ENCODE results near the gene NAGLU.
"Not testable (repeated sequence)": the region's sequence is repeated elsewhere in the genome, so short reads cannot be mapped to it uniquely, and the experiment has no call there.

NAGLU gene

GRCh38 chr17:42529061-42529460, 7.0 kb upstream of the NAGLU start:
- H3K9ac ChIP-seq (ENCODE audit: low read depth, low read length), result no peak overlapping the region
- H3K9me3 ChIP-seq (ENCODE audit: control insufficient read depth, insufficient read depth, low read length), result no peaks in the 10 kb centered on the region
- H3K4me1 ChIP-seq (ENCODE audit: insufficient read depth, low read length), result peaks cover 8% of the 10 kb centered on the region; the same call in 1 of the 2 replicates
- no peaks in the 10 kb centered on the region for H3K36me3 ChIP-seq (ENCODE audit: insufficient read depth, low read length)

GRCh38 chr17:42530952-42531454, 5.0 kb upstream of the NAGLU start:
- Histone ChIP-seq H3K9ac (ENCODE audit: low read depth, low read length) (no peak overlapping the region), H3K9me3 (ENCODE audit: control insufficient read depth, insufficient read depth, low read length) (no peaks in the 10 kb centered on the region), H3K36me3 (ENCODE audit: insufficient read depth, low read length) (no peaks in the 10 kb centered on the region), H3K4me1 (ENCODE audit: insufficient read depth, low read length) (peaks cover 18% of the 10 kb centered on the region)

- peaks cover 18% of the 10 kb centered on the region for H3K4me1 ChIP-seq (ENCODE audit: insufficient read depth, low read length)
Observed at GRCh38 chr17:42531455-42532354, 4.3 kb upstream of the NAGLU start.

GRCh38 chr17:42535155-42536047, 640 bp upstream of the NAGLU start:
- H3K9me3 ChIP-seq (ENCODE audit: control insufficient read depth, insufficient read depth, low read length), result no peaks in the 10 kb centered on the region
- peak overlapping the region; percentile 53 for H3K9ac ChIP-seq (ENCODE audit: low read depth, low read length)
- H3K4me1 ChIP-seq (ENCODE audit: insufficient read depth, low read length), result peaks cover 11% of the 10 kb centered on the region
- no peaks in the 10 kb centered on the region for H3K36me3 ChIP-seq (ENCODE audit: insufficient read depth, low read length)

More at GRCh38 chr17:42531455-42532354, 4.3 kb upstream of the NAGLU start:
- Histone ChIP-seq H3K9me3 (ENCODE audit: control insufficient read depth, insufficient read depth, low read length) (no peaks in the 10 kb centered on the region), H3K36me3 (ENCODE audit: insufficient read depth, low read length) (no peaks in the 10 kb centered on the region), H3K9ac (ENCODE audit: low read depth, low read length) (peak overlapping the region; percentile 60; the same call in 1 of the 2 replicates)

- Histone ChIP-seq H3K4me1 (ENCODE audit: insufficient read depth, low read length) (peaks cover 15% of the 10 kb centered on the region), H3K9me3 (ENCODE audit: control insufficient read depth, insufficient read depth, low read length) (no peaks in the 10 kb centered on the region), H3K9ac (ENCODE audit: low read depth, low read length) (peak overlapping the region; percentile 53; the same call in 1 of the 2 replicates), H3K36me3 (ENCODE audit: insufficient read depth, low read length) (no peaks in the 10 kb centered on the region)
Observed at GRCh38 chr17:42536372-42537155, 523 bp downstream of the NAGLU start.

- Histone ChIP-seq H3K9ac (ENCODE audit: low read depth, low read length) (peak overlapping the region; percentile 53; the same call in 1 of the 2 replicates), H3K9me3 (ENCODE audit: control insufficient read depth, insufficient read depth, low read length) (no peaks in the 10 kb centered on the region), H3K36me3 (ENCODE audit: insufficient read depth, low read length) (no peaks in the 10 kb centered on the region), H3K4me1 (ENCODE audit: insufficient read depth, low read length) (peaks cover 15% of the 10 kb centered on the region)
Observed at GRCh38 chr17:42537156-42537805, 1.2 kb downstream of the NAGLU start.

- Histone ChIP-seq H3K36me3 (ENCODE audit: insufficient read depth, low read length) (no peaks in the 10 kb centered on the region), H3K9ac (ENCODE audit: low read depth, low read length) (no peak overlapping the region), H3K4me1 (ENCODE audit: insufficient read depth, low read length) (peaks cover 15% of the 10 kb centered on the region), H3K9me3 (ENCODE audit: control insufficient read depth, insufficient read depth, low read length) (no peaks in the 10 kb centered on the region)
Observed at GRCh38 chr17:42537826-42538451, 1.9 kb downstream of the NAGLU start.

- no peaks in the 10 kb centered on the region for H3K9me3 ChIP-seq (ENCODE audit: control insufficient read depth, insufficient read depth, low read length)
- H3K9ac ChIP-seq (ENCODE audit: low read depth, low read length), result no peak overlapping the region
- H3K4me1 ChIP-seq (ENCODE audit: insufficient read depth, low read length), result peaks cover 15% of the 10 kb centered on the region
- H3K36me3 ChIP-seq (ENCODE audit: insufficient read depth, low read length), result no peaks in the 10 kb centered on the region
Observed at GRCh38 chr17:42538482-42538881, 2.4 kb downstream of the NAGLU start.

GRCh38 chr17:42540558-42540957, 4.5 kb downstream of the NAGLU start:
- not testable (repeated sequence) for H3K4me1 ChIP-seq (ENCODE audit: insufficient read depth, low read length); H3K36me3 ChIP-seq (ENCODE audit: insufficient read depth, low read length); H3K9me3 ChIP-seq (ENCODE audit: control insufficient read depth, insufficient read depth, low read length); H3K9ac ChIP-seq (ENCODE audit: low read depth, low read length)

GRCh38 chr17:42541041-42541833, 5.2 kb downstream of the NAGLU start:
- Histone ChIP-seq H3K4me1 (ENCODE audit: insufficient read depth, low read length) (peaks cover 4% of the 10 kb centered on the region; the same call in 1 of the 2 replicates), H3K36me3 (ENCODE audit: insufficient read depth, low read length) (no peaks in the 10 kb centered on the region), H3K9me3 (ENCODE audit: control insufficient read depth, insufficient read depth, low read length) (no peaks in the 10 kb centered on the region), H3K9ac (ENCODE audit: low read depth, low read length) (no peak overlapping the region)

GRCh38 chr17:42543190-42544079, 7.4 kb downstream of the NAGLU start:
- Histone ChIP-seq H3K9me3 (ENCODE audit: control insufficient read depth, insufficient read depth, low read length) (no peaks in the 10 kb centered on the region), H3K36me3 (ENCODE audit: insufficient read depth, low read length) (no peaks in the 10 kb centered on the region), H3K4me1 (ENCODE audit: insufficient read depth, low read length) (peaks cover 4% of the 10 kb centered on the region; the same call in 1 of the 2 replicates), H3K9ac (ENCODE audit: low read depth, low read length) (no peak overlapping the region)

GRCh38 chr17:42544874-42545283, 8.8 kb downstream of the NAGLU start:
- Histone ChIP-seq H3K36me3 (ENCODE audit: insufficient read depth, low read length) (no peaks in the 10 kb centered on the region), H3K9ac (ENCODE audit: low read depth, low read length) (no peak overlapping the region), H3K9me3 (ENCODE audit: control insufficient read depth, insufficient read depth, low read length) (no peaks in the 10 kb centered on the region), H3K4me1 (ENCODE audit: insufficient read depth, low read length) (peaks cover 9% of the 10 kb centered on the region; the same call in 1 of the 2 replicates)
